HG03354 (cell line): ENCODE results near the gene TEKT4.
"Not testable (repeated sequence)": the region's sequence is repeated elsewhere in the genome, so short reads cannot be mapped to it uniquely, and the experiment has no call there.

Source experiments
- ATAC-seq: cut with Tn5 transposase; IDR thresholded peaks from one replicate; pipeline ENCODE4 v1.9.1; 2021; ENCODE audit warnings: mild to moderate bottlenecking; ENCODE audit not compliant: unreplicated experiment, poor library complexity, severe bottlenecking

Gene TEKT4

GRCh38 chr2:94871226-94872087 lies at the start of gene TEKT4:
TSS of gene TEKT4 (plus strand) at chr2:94871430. CDS start at chr2:94871580, 150 bp downstream.
- no peak for ATAC-seq

- not testable (repeated sequence) for ATAC-seq
Observed at GRCh38 chr2:94839224-94839623, 32.0 kb upstream of the TEKT4 start.

- not testable (repeated sequence) for ATAC-seq
Observed at GRCh38 chr2:94856856-94857255, 14.4 kb upstream of the TEKT4 start.

- not testable (repeated sequence) for ATAC-seq
Observed at GRCh38 chr2:94857367-94858162, 13.7 kb upstream of the TEKT4 start.

- ATAC-seq = not testable (repeated sequence)
Observed at GRCh38 chr2:94858163-94858888, 12.9 kb upstream of the TEKT4 start.

GRCh38 chr2:94861308-94862152 lies 9.7 kb upstream of the TEKT4 start:
- no peak for ATAC-seq

GRCh38 chr2:94862903-94863302 lies 8.3 kb upstream of the TEKT4 start:
- not testable (repeated sequence) for ATAC-seq

GRCh38 chr2:94869131-94869530 lies 2.1 kb upstream of the TEKT4 start:
- no peak for ATAC-seq

GRCh38 chr2:94869552-94870439 lies 1.4 kb upstream of the TEKT4 start:
- ATAC-seq = no peak

- ATAC-seq = no peak
Observed at GRCh38 chr2:94870440-94871225, 597 bp upstream of the TEKT4 start.

- no peak for ATAC-seq
Observed at GRCh38 chr2:94872088-94872618, 923 bp downstream of the TEKT4 start.

- ATAC-seq = no peak
Observed at GRCh38 chr2:94872676-94873361, 1.6 kb downstream of the TEKT4 start.

- peak; percentile 6 for ATAC-seq
Observed at GRCh38 chr2:94873362-94874276, 2.4 kb downstream of the TEKT4 start.

GRCh38 chr2:94874277-94874997 lies 3.2 kb downstream of the TEKT4 start:
- peak; percentile 98 for ATAC-seq
